NCI-H1694 (cell line): ENCODE data around the gene SREK1.
"Not testable (repeated sequence)": the region's sequence is repeated elsewhere in the genome, so short reads cannot be mapped to it uniquely, and the experiment has no call there.

Experiments used
- DNase-seq: peaks from one replicate; lab custom pipeline; 2025; lab: John Stamatoyannopoulos, UW

The SREK1 gene

DNA sequence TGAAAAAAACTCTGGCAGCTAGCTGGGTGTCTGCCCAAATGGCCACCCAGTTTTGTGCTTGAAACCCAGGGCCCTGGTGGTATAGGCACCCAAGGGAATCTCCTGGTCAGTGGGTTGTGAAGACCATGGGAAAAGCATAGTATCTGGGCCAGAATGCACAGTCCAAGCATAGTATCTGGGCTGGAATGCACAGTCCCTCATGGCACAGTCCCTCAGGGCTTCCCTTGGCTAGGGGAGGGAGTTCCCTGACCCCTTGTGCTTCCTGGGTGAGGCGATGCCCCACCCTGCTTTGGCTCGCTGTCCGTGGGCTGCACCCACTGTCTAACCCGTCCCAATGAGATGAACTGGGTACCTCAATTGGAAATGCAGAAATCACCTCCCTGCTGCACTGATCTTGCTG, 78.8 kb downstream of the SREK1 start:
- DNase-seq, result not testable (repeated sequence)

DNA sequence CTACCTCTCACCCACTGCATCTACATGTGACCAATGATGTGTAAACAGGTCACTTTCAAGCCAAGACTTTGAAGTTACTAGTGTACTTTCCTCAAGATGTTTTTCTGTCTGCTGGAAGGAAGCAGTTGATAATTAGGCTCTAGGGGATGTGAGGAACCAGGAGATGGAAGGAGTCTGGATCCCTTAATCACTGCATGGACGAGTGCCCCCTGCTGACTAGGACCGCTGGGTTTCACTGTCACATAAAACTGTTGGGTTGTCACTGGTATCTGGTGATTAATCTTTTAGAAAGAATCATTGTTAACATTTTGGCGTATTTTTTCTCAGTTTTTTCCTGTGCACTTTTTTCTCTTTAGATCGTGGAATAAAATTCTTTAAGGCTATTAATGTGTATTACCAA, 79.5 kb downstream of the SREK1 start:
- no peak for DNase-seq

GRCh38 chr5:66224274-66224673, 80.2 kb downstream of the SREK1 start:
- DNase-seq, result no peak

- DNase-seq, result no peak
Measured at GRCh38 chr5:66224773-66225553, 80.9 kb downstream of the SREK1 start.

- no peak for DNase-seq
Measured at GRCh38 chr5:66230551-66230950, 86.5 kb downstream of the SREK1 start.

DNA sequence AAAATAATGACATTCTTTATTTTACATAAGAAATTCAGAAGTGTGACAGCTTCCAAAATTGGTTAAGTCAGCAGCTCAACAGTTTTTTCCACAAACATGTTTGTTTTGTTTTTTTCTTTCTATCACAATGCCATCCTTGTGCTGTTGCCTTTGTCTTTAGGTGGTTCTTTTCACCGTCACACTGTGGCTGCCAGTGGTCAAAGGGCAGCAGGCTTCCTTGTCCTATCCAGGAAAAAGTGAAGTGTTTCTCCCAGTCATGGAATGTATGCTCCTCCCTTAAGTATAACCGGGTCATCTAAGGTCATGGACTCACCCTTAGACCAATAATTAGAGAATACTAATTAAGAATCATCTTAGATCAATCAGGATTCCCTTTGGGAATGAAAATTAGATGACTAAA, 87.4 kb downstream of the SREK1 start:
- DNase-seq, result no peak

DNA sequence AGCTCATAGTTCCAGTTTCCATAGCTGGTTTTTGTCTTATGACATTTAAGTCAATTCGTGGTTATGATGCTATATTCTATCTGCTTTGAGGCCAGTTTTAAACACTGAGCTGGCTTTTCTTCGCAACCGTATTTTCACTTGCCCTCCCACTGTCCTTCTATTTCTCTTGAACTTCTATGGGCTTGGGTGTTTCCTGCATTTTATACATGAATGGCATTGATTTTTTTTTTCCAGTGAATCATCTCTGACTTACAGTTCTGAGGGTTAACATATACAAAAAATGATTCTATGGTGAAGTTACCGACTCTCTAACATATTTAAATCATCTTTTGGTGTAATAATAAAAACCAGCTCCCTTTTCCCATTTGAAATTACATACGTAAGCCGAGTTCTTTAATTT, 88.2 kb downstream of the SREK1 start:
- DNase-seq, result no peak

- no peak for DNase-seq
Measured at GRCh38 chr5:66232706-66233445, 88.8 kb downstream of the SREK1 start.
